ENCODE measurements around the gene MGAT1. TPM values are rescaled to one million over a fixed set of nuclear protein-coding genes. Genes with fewer than 3 reads are reported as not detected.

MGAT1 gene
- total and polyA plus RNA-seq, 4 donors: 40.7 to 77.6 (median 66.7) TPM

DNA sequence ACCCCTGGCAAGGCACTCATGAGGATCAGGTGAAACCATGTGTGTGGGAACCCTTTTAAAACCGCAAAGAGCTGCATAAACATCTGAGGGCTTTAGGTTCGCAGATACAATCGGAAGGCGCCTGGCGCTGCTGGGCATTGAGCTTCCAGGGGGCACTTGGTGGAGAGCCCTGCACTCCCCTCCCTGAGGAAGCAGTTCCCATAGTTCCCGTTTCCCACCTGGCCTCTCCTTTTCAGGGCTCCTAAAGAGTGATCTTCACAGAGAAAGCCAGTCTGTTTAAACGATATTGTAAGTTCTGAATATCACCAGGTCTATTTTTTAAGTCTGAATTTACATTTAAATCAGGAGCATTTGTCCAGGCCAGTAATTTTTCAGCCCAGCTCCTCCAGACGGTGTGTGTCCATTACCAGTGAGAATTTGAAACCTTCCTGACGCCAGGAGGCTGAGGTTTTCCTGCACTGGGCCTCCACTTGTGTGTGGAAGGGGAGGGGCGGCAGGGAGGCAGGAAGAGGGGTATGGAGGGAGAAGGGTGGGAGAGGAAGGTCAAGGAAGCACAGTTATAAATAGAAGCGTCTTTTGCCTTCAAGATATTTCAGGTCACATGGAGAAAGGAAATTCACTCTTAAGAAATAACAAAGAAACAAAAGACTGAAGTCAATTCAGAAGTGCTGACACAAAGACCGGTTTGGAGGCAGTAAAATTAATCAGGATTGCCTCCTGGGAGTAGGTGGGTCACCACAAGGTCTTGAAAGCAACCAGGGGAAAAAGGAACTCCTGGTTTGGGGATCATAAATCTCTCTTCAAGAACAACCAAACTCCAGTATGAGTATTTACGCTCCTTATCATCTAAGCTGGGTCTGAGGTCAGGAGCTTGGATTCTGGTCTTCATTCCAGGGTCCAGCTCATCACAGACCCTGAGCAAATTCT lies 14.3 kb upstream of the MGAT1 start:
- no peak overlapping the region for H3K4me3 ChIP-seq (ENCODE audit: low read depth, low read length)
- H3K27me3 ChIP-seq (ENCODE audit: control insufficient read depth, insufficient read depth, low read length): no peaks in the 10 kb centered on the region
- no peaks in the 10 kb centered on the region for H3K36me3 ChIP-seq (ENCODE audit: control insufficient read depth, insufficient read depth, low read length)
- peaks cover 4% of the 10 kb centered on the region for H3K4me1 ChIP-seq (ENCODE audit: control insufficient read depth, insufficient read depth, low read length)
- no peaks in the 10 kb centered on the region for H3K9me3 ChIP-seq (ENCODE audit: control insufficient read depth, insufficient read depth, low read length)
- WGBS (ENCODE audit: insufficient coverage): 39% methylated on average over 9 of the region's 13 CpGs
- H3K27ac ChIP-seq (ENCODE audit: low read depth, low read length): peak overlapping the region; percentile 59
- no peak for DNase-seq (ENCODE audit: low read depth in 4 of 6, low spot score in 6 of 6)

- no peak for DNase-seq (ENCODE audit: low read depth in 4 of 6, low spot score in 6 of 6)
- peak overlapping the region; percentile 29 for H3K27ac ChIP-seq (ENCODE audit: low read depth, low read length)
- WGBS (ENCODE audit: insufficient coverage): 69% methylated on average over 7 of the region's 9 CpGs
- no peaks in the 10 kb centered on the region for H3K27me3 ChIP-seq (ENCODE audit: control insufficient read depth, insufficient read depth, low read length)
- H3K36me3 ChIP-seq (ENCODE audit: control insufficient read depth, insufficient read depth, low read length): no peaks in the 10 kb centered on the region
- peaks cover 14% of the 10 kb centered on the region for H3K4me1 ChIP-seq (ENCODE audit: control insufficient read depth, insufficient read depth, low read length)
- H3K4me3 ChIP-seq (ENCODE audit: low read depth, low read length): no peak overlapping the region
- H3K9me3 ChIP-seq (ENCODE audit: control insufficient read depth, insufficient read depth, low read length): no peaks in the 10 kb centered on the region
These were observed 12.8 kb upstream of the MGAT1 start for GRCh38 chr5:180815293-180815917.

DNA sequence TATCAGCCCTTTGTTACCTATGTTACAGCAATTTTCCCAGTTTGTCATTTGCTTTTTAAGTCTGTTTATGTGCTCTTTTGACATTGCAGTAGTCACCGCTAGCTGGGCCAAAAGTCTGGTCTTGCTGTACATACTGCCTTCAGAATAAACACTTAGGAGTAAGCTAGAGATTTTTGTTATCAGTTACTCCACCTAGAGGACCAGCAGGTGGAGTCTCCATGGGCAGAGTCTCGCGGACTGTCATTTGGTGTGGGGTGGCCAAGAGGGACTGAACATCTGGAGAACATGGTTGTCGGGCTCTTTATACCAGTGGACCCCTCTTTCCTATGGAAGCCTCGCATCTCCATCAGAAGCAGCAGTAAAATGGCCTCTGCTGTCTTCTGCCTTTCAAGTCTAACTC lies 10.8 kb upstream of the MGAT1 start:
- no peaks in the 10 kb centered on the region for H3K36me3 ChIP-seq (ENCODE audit: control insufficient read depth, insufficient read depth, low read length)
- H3K27ac ChIP-seq (ENCODE audit: low read depth, low read length): no peak overlapping the region
- WGBS (ENCODE audit: insufficient coverage): 100% methylated on average over 2 of the region's 5 CpGs
- no peak for DNase-seq (ENCODE audit: low read depth in 4 of 6, low spot score in 6 of 6)
- H3K27me3 ChIP-seq (ENCODE audit: control insufficient read depth, insufficient read depth, low read length): no peaks in the 10 kb centered on the region
- H3K9me3 ChIP-seq (ENCODE audit: control insufficient read depth, insufficient read depth, low read length): no peaks in the 10 kb centered on the region
- no peak overlapping the region for H3K4me3 ChIP-seq (ENCODE audit: low read depth, low read length)
- peaks cover 20% of the 10 kb centered on the region for H3K4me1 ChIP-seq (ENCODE audit: control insufficient read depth, insufficient read depth, low read length)

- Histone ChIP-seq H3K4me3 (ENCODE audit: low read depth, low read length) (no peak overlapping the region), H3K27me3 (ENCODE audit: control insufficient read depth, insufficient read depth, low read length) (no peaks in the 10 kb centered on the region), H3K27ac (ENCODE audit: low read depth, low read length) (no peak overlapping the region), H3K36me3 (ENCODE audit: control insufficient read depth, insufficient read depth, low read length) (peaks cover 7% of the 10 kb centered on the region), H3K9me3 (ENCODE audit: control insufficient read depth, insufficient read depth, low read length) (no peaks in the 10 kb centered on the region), H3K4me1 (ENCODE audit: control insufficient read depth, insufficient read depth, low read length) (peaks cover 29% of the 10 kb centered on the region)
- WGBS (ENCODE audit: insufficient coverage): 79% methylated on average over 10 of the region's 10 CpGs
- DNase-seq (ENCODE audit: low read depth in 4 of 6, low spot score in 6 of 6): no peak
These were observed 9.1 kb upstream of the MGAT1 start for GRCh38 chr5:180811623-180812124.

- peaks cover 35% of the 10 kb centered on the region for H3K4me1 ChIP-seq (ENCODE audit: control insufficient read depth, insufficient read depth, low read length)
These were observed 8.5 kb upstream of the MGAT1 start for GRCh38 chr5:180810959-180811622.

GRCh38 chr5:180810210-180810958 lies 7.8 kb upstream of the MGAT1 start:
- DNase-seq (ENCODE audit: low read depth in 4 of 6, low spot score in 6 of 6): peak; percentile 91 to 98 (median 96)
- no peaks in the 10 kb centered on the region for H3K27me3 ChIP-seq (ENCODE audit: control insufficient read depth, insufficient read depth, low read length)
- peaks cover 7% of the 10 kb centered on the region for H3K36me3 ChIP-seq (ENCODE audit: control insufficient read depth, insufficient read depth, low read length)
- no peaks in the 10 kb centered on the region for H3K9me3 ChIP-seq (ENCODE audit: control insufficient read depth, insufficient read depth, low read length)
- H3K27ac ChIP-seq (ENCODE audit: low read depth, low read length): peak overlapping the region; percentile 99
- under 1% methylated on average over 60 of the region's 66 CpGs for WGBS (ENCODE audit: insufficient coverage)
- peaks cover 35% of the 10 kb centered on the region for H3K4me1 ChIP-seq (ENCODE audit: control insufficient read depth, insufficient read depth, low read length)
- H3K4me3 ChIP-seq (ENCODE audit: low read depth, low read length): peak overlapping the region; percentile 94

More at GRCh38 chr5:180810959-180811622, 8.5 kb upstream of the MGAT1 start:
- 8% methylated on average over 25 of the region's 30 CpGs for WGBS (ENCODE audit: insufficient coverage)
- Histone ChIP-seq H3K27ac (ENCODE audit: low read depth, low read length) (peak overlapping the region; percentile 99), H3K27me3 (ENCODE audit: control insufficient read depth, insufficient read depth, low read length) (no peaks in the 10 kb centered on the region), H3K4me3 (ENCODE audit: low read depth, low read length) (peak overlapping the region; percentile 94), H3K9me3 (ENCODE audit: control insufficient read depth, insufficient read depth, low read length) (no peaks in the 10 kb centered on the region), H3K36me3 (ENCODE audit: control insufficient read depth, insufficient read depth, low read length) (peaks cover 7% of the 10 kb centered on the region)
- peak in 4 of 6 donors; percentile 25 to 84 (median 70) for DNase-seq (ENCODE audit: low read depth in 4 of 6, low spot score in 6 of 6)

DNA sequence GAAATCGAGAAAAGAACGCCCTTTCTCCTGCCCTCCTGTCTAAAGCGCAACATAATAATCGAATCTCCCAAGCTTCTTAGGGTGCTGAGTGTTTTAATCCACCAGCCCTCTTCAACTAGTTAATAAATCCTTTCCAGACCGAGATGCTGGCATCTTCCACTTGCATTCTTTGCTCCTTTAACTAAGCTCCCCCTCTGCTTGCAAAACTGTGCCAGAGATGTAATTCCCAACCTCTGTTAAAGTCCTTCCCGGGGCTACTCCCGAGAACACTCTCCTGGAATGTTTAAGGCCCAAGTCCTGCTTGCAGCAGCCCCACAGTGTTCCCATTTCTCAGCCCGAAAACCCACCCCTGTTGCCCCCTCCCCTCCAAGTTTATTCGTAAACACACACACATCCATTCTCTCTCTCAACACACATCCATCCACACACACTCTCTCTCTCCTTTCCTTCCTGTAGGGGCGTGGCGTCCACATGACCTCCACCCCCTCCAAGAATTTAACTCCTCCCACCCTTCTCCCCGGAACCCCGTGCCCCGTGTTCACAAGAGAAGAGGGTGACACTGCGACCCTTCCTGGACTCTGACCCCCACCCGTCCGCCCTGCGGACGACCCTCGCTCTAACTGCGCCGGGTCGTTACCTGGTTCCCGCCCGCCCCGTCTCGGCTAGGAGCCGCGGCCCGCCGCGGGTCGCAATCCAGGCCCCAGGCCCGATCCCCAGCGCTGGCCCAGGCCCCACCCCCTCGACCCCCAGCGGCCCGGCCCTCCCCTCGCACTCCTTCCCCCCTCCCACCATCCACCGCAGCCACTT lies 7.0 kb upstream of the MGAT1 start:
- H3K9me3 ChIP-seq (ENCODE audit: control insufficient read depth, insufficient read depth, low read length): no peaks in the 10 kb centered on the region
- 3% methylated on average over 31 of the region's 40 CpGs for WGBS (ENCODE audit: insufficient coverage)
- H3K4me1 ChIP-seq (ENCODE audit: control insufficient read depth, insufficient read depth, low read length): peaks cover 38% of the 10 kb centered on the region
- H3K27me3 ChIP-seq (ENCODE audit: control insufficient read depth, insufficient read depth, low read length): no peaks in the 10 kb centered on the region
- H3K27ac ChIP-seq (ENCODE audit: low read depth, low read length): peak overlapping the region; percentile 99
- peak overlapping the region; percentile 94 for H3K4me3 ChIP-seq (ENCODE audit: low read depth, low read length)
- peaks cover 7% of the 10 kb centered on the region for H3K36me3 ChIP-seq (ENCODE audit: control insufficient read depth, insufficient read depth, low read length)
- DNase-seq (ENCODE audit: low read depth in 4 of 6, low spot score in 6 of 6): peak; percentile 62 to 94 (median 66)

GRCh38 chr5:180808461-180809000 lies 5.9 kb upstream of the MGAT1 start:
- DNase-seq (ENCODE audit: low read depth in 4 of 6, low spot score in 6 of 6): no peak
- H3K27me3 ChIP-seq (ENCODE audit: control insufficient read depth, insufficient read depth, low read length): no peaks in the 10 kb centered on the region
- peaks cover 48% of the 10 kb centered on the region for H3K4me1 ChIP-seq (ENCODE audit: control insufficient read depth, insufficient read depth, low read length)
- H3K27ac ChIP-seq (ENCODE audit: low read depth, low read length): no peak overlapping the region
- peak overlapping the region; percentile 94 for H3K4me3 ChIP-seq (ENCODE audit: low read depth, low read length)
- H3K36me3 ChIP-seq (ENCODE audit: control insufficient read depth, insufficient read depth, low read length): peaks cover 17% of the 10 kb centered on the region
- 38% methylated on average over 4 of the region's 5 CpGs for WGBS (ENCODE audit: insufficient coverage)
- H3K9me3 ChIP-seq (ENCODE audit: control insufficient read depth, insufficient read depth, low read length): no peaks in the 10 kb centered on the region
